ENCODE data around the gene C6orf132. TPM values are rescaled to one million over a fixed set of nuclear protein-coding genes. Genes with fewer than 3 reads are reported as not detected.

Gene C6orf132
- total RNA-seq, 1 experiment from 2014 or later, result 48.4 TPM

DNA sequence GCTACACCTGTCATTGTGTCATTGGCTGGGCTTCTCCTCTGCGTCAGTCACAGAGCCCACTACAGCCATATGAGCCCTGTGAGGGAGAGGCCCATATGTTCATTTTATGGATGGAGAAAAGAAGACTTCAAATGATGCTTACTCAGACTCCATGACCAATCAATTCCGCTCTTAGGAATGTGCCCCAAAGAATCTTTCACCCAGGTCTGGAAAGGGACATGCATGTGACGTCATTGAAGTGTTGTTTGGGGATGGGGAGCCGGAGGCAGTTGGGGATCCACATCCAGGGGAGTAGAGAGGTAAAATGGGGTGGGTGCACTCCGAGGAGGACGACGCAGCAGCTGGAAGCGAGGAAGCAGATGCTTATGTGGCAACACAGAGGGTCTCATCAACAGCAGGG lies 9.6 kb upstream of the C6orf132 start:
- Histone ChIP-seq H2BK20ac (ENCODE audit: low read depth, low read length, poor library complexity, severe bottlenecking) (no peak overlapping the region), H3K79me2 (ENCODE audit: insufficient read depth, low read length) (no peaks in the 10 kb centered on the region), H4K91ac (ENCODE audit: insufficient read length, low read depth, low read length) (no peak overlapping the region), H3K4me1 (ENCODE audit: insufficient read depth, low read length) (no peaks in the 10 kb centered on the region; the same call in 1 of the 2 replicates), H2BK5ac (ENCODE audit: insufficient read length, low read length) (no peak overlapping the region), H3K9ac (ENCODE audit: extremely low read depth, insufficient read length, low read length) (no peak overlapping the region), H2BK15ac (ENCODE audit: low read depth, low read length) (no peak overlapping the region), H2AFZ (ENCODE audit: low read length) (no peak overlapping the region), H3K23ac (ENCODE audit: insufficient read length, low read depth, low read length) (no peak overlapping the region), H3K79me1 (ENCODE audit: insufficient read depth, low read depth, low read length, poor library complexity, severe bottlenecking) (no peaks in the 10 kb centered on the region), H2BK120ac (ENCODE audit: low read depth, low read length, poor library complexity, severe bottlenecking) (no peak overlapping the region), H3K4me2 (ENCODE audit: insufficient read depth, insufficient read length, low read length) (no peak overlapping the region), H3K18ac (ENCODE audit: insufficient read length, low read depth, low read length) (no peak overlapping the region), H3K4ac (ENCODE audit: low read depth, low read length) (no peak overlapping the region), H4K8ac (replicated peaks; ENCODE audit: insufficient read length, low read depth, low read length) (no peak overlapping the region), H4K5ac (ENCODE audit: insufficient read length, low read depth, low read length) (no peak overlapping the region), H3K27me3 (ENCODE audit: insufficient read depth, low read length) (no peaks in the 10 kb centered on the region), H3K27ac (ENCODE audit: insufficient read length, low read depth, low read length) (no peak overlapping the region), H2BK12ac (ENCODE audit: insufficient read length, low read depth, low read length) (no peak overlapping the region), H2AK5ac (ENCODE audit: insufficient read length, low read length) (no peak overlapping the region), H3K56ac (ENCODE audit: insufficient read length, low read depth, low read length) (no peak overlapping the region), H3K14ac (ENCODE audit: insufficient read depth, low read length) (no peak overlapping the region; the same call in 1 of the 2 replicates), H3T11ph (ENCODE audit: low read length) (no peak overlapping the region), H3K23me2 (ENCODE audit: insufficient read length, low read depth, low read length, poor library complexity, severe bottlenecking) (no peaks in the 10 kb centered on the region), H3K9me3 (ENCODE audit: control insufficient read depth, low read depth, low read length) (no peaks in the 10 kb centered on the region), H4K20me1 (ENCODE audit: control insufficient read depth, insufficient read depth, insufficient read length) (no peaks in the 10 kb centered on the region)
- TF ChIP-seq, protein P1, sequence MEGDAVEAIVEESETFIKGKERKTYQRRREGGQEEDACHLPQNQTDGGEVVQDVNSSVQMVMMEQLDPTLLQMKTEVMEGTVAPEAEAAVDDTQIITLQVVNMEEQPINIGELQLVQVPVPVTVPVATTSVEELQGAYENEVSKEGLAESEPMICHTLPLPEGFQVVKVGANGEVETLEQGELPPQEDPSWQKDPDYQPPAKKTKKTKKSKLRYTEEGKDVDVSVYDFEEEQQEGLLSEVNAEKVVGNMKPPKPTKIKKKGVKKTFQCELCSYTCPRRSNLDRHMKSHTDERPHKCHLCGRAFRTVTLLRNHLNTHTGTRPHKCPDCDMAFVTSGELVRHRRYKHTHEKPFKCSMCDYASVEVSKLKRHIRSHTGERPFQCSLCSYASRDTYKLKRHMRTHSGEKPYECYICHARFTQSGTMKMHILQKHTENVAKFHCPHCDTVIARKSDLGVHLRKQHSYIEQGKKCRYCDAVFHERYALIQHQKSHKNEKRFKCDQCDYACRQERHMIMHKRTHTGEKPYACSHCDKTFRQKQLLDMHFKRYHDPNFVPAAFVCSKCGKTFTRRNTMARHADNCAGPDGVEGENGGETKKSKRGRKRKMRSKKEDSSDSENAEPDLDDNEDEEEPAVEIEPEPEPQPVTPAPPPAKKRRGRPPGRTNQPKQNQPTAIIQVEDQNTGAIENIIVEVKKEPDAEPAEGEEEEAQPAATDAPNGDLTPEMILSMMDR (conservative IDR thresholded peaks at IDR 0.05), result no peak
- Mint-ChIP-seq H3K27me3 (ENCODE audit: low read depth) (peaks cover 14% of the 10 kb centered on the region), H3K4me3 (no peak overlapping the region), H3K27ac (peak overlapping the region in 1 of 3 experiments; percentile 20; a peak in 1 of 7 replicates), H3K4me1 (peaks cover 31 to 40% of the 10 kb centered on the region in 2 experiments), H3K36me3 (ENCODE audit: insufficient read depth in 1 of 3, low read depth in 3 of 3) (peaks cover 2 to 5% (median 2%) of the 10 kb centered on the region in 3 experiments; a peak in 4 of 7 replicates), H3K9me3 (no peaks in the 10 kb centered on the region)
- no CpG with 5 or more reads among the region's 8 CpGs for WGBS (ENCODE audit: extremely low coverage, insufficient read length, low lambda C conversion rate)
- no peak for DNase-seq
